GM19468 (cell line): ENCODE data around the gene ELF4.
A peak's percentile ranks its signal among the peaks of the same experiment; 100 is the strongest.

Source experiments
- ATAC-seq: cut with Tn5 transposase; IDR thresholded peaks from one replicate; pipeline ENCODE4 v1.9.1; 2021; ENCODE audit warnings: mild to moderate bottlenecking, moderate library complexity, moderate number of reproducible peaks; ENCODE audit not compliant: unreplicated experiment; ENCODE audit errors: extremely low read depth

The ELF4 gene

GRCh38 chrX:130053236-130053635, 57.1 kb downstream of the ELF4 start:
- no peak for ATAC-seq

- no peak for ATAC-seq
These were observed 59.0 kb downstream of the ELF4 start for GRCh38 chrX:130051176-130051845.

- ATAC-seq, result no peak
These were observed 60.5 kb downstream of the ELF4 start for GRCh38 chrX:130049821-130050220.

GRCh38 chrX:130048686-130049222, 61.5 kb downstream of the ELF4 start:
- no peak for ATAC-seq

GRCh38 chrX:130047416-130047815, 62.9 kb downstream of the ELF4 start:
- ATAC-seq, result no peak

GRCh38 chrX:130039847-130040246, 70.5 kb downstream of the ELF4 start:
- ATAC-seq, result no peak

- no peak for ATAC-seq
These were observed 76.1 kb downstream of the ELF4 start for GRCh38 chrX:130034178-130034577.

GRCh38 chrX:130032552-130032951, 77.7 kb downstream of the ELF4 start:
- ATAC-seq, result no peak

- ATAC-seq, result no peak
These were observed 79.5 kb downstream of the ELF4 start for GRCh38 chrX:130030826-130031225.

- ATAC-seq, result no peak
These were observed 82.1 kb downstream of the ELF4 start for GRCh38 chrX:130028196-130028595.

GRCh38 chrX:130027569-130027968, 82.7 kb downstream of the ELF4 start:
- ATAC-seq, result no peak

GRCh38 chrX:130025256-130025655, 85.0 kb downstream of the ELF4 start:
- no peak for ATAC-seq

GRCh38 chrX:130024127-130024526, 86.2 kb downstream of the ELF4 start:
- peak; percentile 88 for ATAC-seq

- ATAC-seq, result no peak
These were observed 89.5 kb downstream of the ELF4 start for GRCh38 chrX:130020661-130021324.

GRCh38 chrX:130018143-130018542, 92.2 kb downstream of the ELF4 start:
- ATAC-seq, result no peak

- ATAC-seq, result no peak
These were observed 95.1 kb downstream of the ELF4 start for GRCh38 chrX:130015181-130015580.
